Transverse colon (tissue), 3 donors: ENCODE measurements around the gene C1orf35.

ENCODE experiments used
- POLR2A ChIP-seq: fragments of 450-650 bp; IDR thresholded peaks from one replicate; pipeline ENCODE4 v1.6.1; 2016; ENCODE audit warnings: antibody characterized with exemption, mild to moderate bottlenecking, moderate library complexity
- POLR2AphosphoS5 ChIP-seq, 3 donors: sonication (generic); formaldehyde crosslinking; IDR thresholded peaks; one replicate each; pipeline ENCODE4 v1.6.1; 2016; ENCODE audit warnings: antibody characterized with exemption in 3 of 3

- TF ChIP-seq POLR2A (no peak), POLR2AphosphoS5 (IDR thresholded peaks at IDR 0.05) (no peak)
Observed at GRCh38 chr1:228112617-228113016, 9.5 kb upstream of the C1orf35 start.
